ENCODE results near the gene MAPK7.

- TF ChIP-seq GATA2 (IDR thresholded peaks at IDR 0.05; ENCODE audit: low read depth, low read length) (no peak), GATA3 (IDR thresholded peaks at IDR 0.05; ENCODE audit: low read depth, low read length) (no peak)
Measured at GRCh38 chr17:19345067-19345460, 33.2 kb upstream of the MAPK7 start.
